Neural cell (in vitro differentiated cells): ENCODE measurements around the gene TGFBI. TPM values are rescaled to one million over a fixed set of nuclear protein-coding genes. Genes with fewer than 3 reads are reported as not detected.

Experiments
- H2AFZ ChIP-seq: fragments of 200-600, 300-800 bp; sonication (generic), shearing (Covaris generic); 2 replicates; pipeline ENCODE4 v1.6.0; 2014; ENCODE audit warnings: low read depth, mild to moderate bottlenecking, antibody characterized with exemption, low read length, moderate library complexity
- H3F3A ChIP-seq: fragments of 200-600 bp; shearing (Covaris generic); 2 replicates; pipeline ENCODE4 v1.6.1; 2016; ENCODE audit warnings: mild to moderate bottlenecking, moderate library complexity, mixed read lengths, antibody characterized with exemption, low read length; ENCODE audit not compliant: insufficient read depth, poor library complexity, severe bottlenecking
- H3K27ac ChIP-seq: fragments of 200-600, 300-800 bp; sonication (generic), shearing (Covaris generic); 2 replicates; pipeline ENCODE4 v1.5.1; 2014; ENCODE audit warnings: mild to moderate bottlenecking, low read length, moderate library complexity
- H3K27me3 ChIP-seq: fragments of 300-800, 200-600 bp; sonication (generic), shearing (Covaris generic); 2 replicates; pipeline ENCODE4 v1.6.0; 2014; ENCODE audit warnings: mild to moderate bottlenecking, low read depth, low read length, moderate library complexity; ENCODE audit not compliant: insufficient read depth
- H3K36me3 ChIP-seq: fragments of 300-800, 200-600 bp; sonication (generic), shearing (Covaris generic); 2 replicates; pipeline ENCODE4 v1.5.1; 2014; ENCODE audit warnings: mild to moderate bottlenecking, antibody characterized with exemption, low read length, moderate library complexity; ENCODE audit not compliant: insufficient read depth
- H3K4me2 ChIP-seq: fragments of 300-800, 200-600 bp; sonication (generic), shearing (Covaris generic); 2 replicates; pipeline ENCODE4 v1.6.0; 2014; ENCODE audit warnings: mild to moderate bottlenecking, low read length
- H3K4me3 ChIP-seq: fragments of 300-800, 200-600 bp; sonication (generic), shearing (Covaris generic); 2 replicates; pipeline ENCODE4 v1.5.1; 2014; ENCODE audit warnings: mild to moderate bottlenecking, low read length, moderate library complexity
- H3K79me2 ChIP-seq: fragments of 200-600 bp; shearing (Covaris generic); replicated peaks from 2 replicates; pipeline ENCODE4 v1.6.0; 2014; ENCODE audit warnings: mild to moderate bottlenecking, low read length, moderate library complexity; ENCODE audit not compliant: insufficient read depth
- H3K9ac ChIP-seq: fragments of 300-800, 200-600 bp; sonication (generic), shearing (Covaris generic); 2 replicates; pipeline ENCODE4 v1.6.1; 2016; ENCODE audit warnings: mild to moderate bottlenecking, low read length, mixed read lengths
- H3K9me2 ChIP-seq: fragments of 200-600 bp; shearing (Covaris generic); 2 replicates; pipeline ENCODE4 v1.6.1; 2016; ENCODE audit warnings: mild to moderate bottlenecking, low read length, mixed read lengths; ENCODE audit not compliant: insufficient read depth
- H3K9me3 ChIP-seq: fragments of 200-600, 300-800 bp; sonication (generic), shearing (Covaris generic); 2 replicates; pipeline ENCODE4 v1.6.1; 2016; ENCODE audit warnings: mild to moderate bottlenecking, mixed run types, low read length, moderate library complexity, mixed read lengths
- H4K20me1 ChIP-seq: fragments of 200-600 bp; shearing (Covaris generic); 2 replicates; pipeline ENCODE4 v1.6.1; 2016; ENCODE audit warnings: mild to moderate bottlenecking, mixed run types; ENCODE audit not compliant: insufficient read depth
- EP300 ChIP-seq: fragments of 450-650 bp; conservative IDR thresholded peaks from 2 replicates; pipeline ENCODE4 v1.6.1; 2014; ENCODE audit warnings: antibody characterized with exemption, mild to moderate bottlenecking, moderate library complexity; ENCODE audit not compliant: poor library complexity, severe bottlenecking
- EZH2 ChIP-seq: fragments of 200-600, 300-800 bp; shearing (Covaris generic), sonication (generic); IDR thresholded peaks from 2 replicates; pipeline ENCODE4 v1.6.1; 2014; ENCODE audit warnings: antibody characterized with exemption, low read length, borderline replicate concordance, mild to moderate bottlenecking; ENCODE audit not compliant: insufficient read depth, poor library complexity, severe bottlenecking
- MXI1 ChIP-seq: fragments of 450-650 bp; conservative IDR thresholded peaks from 2 replicates; pipeline ENCODE4 v1.6.1; 2014; ENCODE audit warnings: antibody characterized with exemption, mild to moderate bottlenecking; ENCODE audit not compliant: poor library complexity, severe bottlenecking
- POLR2AphosphoS5 ChIP-seq: IDR thresholded peaks from 2 replicates; pipeline ENCODE4 v1.6.1; 2012
- RAD21 ChIP-seq: fragments of 450-650 bp; conservative IDR thresholded peaks from 2 replicates; pipeline ENCODE4 v1.6.1; 2014; ENCODE audit warnings: antibody characterized with exemption, mild to moderate bottlenecking, moderate library complexity
- SMC3 ChIP-seq: fragments of 450-650 bp; conservative IDR thresholded peaks from 2 replicates; pipeline ENCODE4 v1.6.1; 2014; ENCODE audit warnings: antibody characterized with exemption, mild to moderate bottlenecking, moderate library complexity; ENCODE audit not compliant: poor library complexity
- TAF1 ChIP-seq: IDR thresholded peaks from 2 replicates; pipeline ENCODE4 v1.6.1; 2012; ENCODE audit warnings: low read depth
- polyA plus RNA-seq: library from polyadenylated mRNA; depleted of rRNA; stranded (reverse); fragments of >200 nt; gene quantifications from 2 replicates; pipeline ENCODE4 v1.2.3, GENCODE V29; 2014
- TF ChIP-seq, protein P1 (sequence below): IDR thresholded peaks from 2 replicates; pipeline ENCODE4 v1.6.1; 2012; ENCODE audit warnings: borderline replicate concordance
- TF ChIP-seq, protein P2 (sequence below): fragments of 450-650 bp; IDR thresholded peaks from 2 replicates; pipeline ENCODE4 v1.5.1; 2014; ENCODE audit warnings: antibody characterized with exemption, mild to moderate bottlenecking, moderate library complexity; ENCODE audit not compliant: poor library complexity, severe bottlenecking

Gene TGFBI
- polyA plus RNA-seq, 1 donor from 2014 or later, result 0.71 TPM

GRCh38 chr5:136090319-136090718, 61.5 kb downstream of the TGFBI start:
- no peak overlapping the region for H3K4me2 ChIP-seq
- no peaks in the 10 kb centered on the region for H3K27me3 ChIP-seq
- no peaks in the 10 kb centered on the region for H3F3A ChIP-seq
- no peaks in the 10 kb centered on the region for H3K9me2 ChIP-seq
- H2AFZ ChIP-seq, result no peak overlapping the region
- no peak overlapping the region for H3K27ac ChIP-seq
- no peaks in the 10 kb centered on the region for H3K9me3 ChIP-seq
- TF ChIP-seq RAD21 (no peak), MXI1 (no peak), POLR2AphosphoS5 (no peak), TAF1 (no peak), SMC3 (no peak), EP300 (no peak), EZH2 (no peak)
- TF ChIP-seq, protein P1, sequence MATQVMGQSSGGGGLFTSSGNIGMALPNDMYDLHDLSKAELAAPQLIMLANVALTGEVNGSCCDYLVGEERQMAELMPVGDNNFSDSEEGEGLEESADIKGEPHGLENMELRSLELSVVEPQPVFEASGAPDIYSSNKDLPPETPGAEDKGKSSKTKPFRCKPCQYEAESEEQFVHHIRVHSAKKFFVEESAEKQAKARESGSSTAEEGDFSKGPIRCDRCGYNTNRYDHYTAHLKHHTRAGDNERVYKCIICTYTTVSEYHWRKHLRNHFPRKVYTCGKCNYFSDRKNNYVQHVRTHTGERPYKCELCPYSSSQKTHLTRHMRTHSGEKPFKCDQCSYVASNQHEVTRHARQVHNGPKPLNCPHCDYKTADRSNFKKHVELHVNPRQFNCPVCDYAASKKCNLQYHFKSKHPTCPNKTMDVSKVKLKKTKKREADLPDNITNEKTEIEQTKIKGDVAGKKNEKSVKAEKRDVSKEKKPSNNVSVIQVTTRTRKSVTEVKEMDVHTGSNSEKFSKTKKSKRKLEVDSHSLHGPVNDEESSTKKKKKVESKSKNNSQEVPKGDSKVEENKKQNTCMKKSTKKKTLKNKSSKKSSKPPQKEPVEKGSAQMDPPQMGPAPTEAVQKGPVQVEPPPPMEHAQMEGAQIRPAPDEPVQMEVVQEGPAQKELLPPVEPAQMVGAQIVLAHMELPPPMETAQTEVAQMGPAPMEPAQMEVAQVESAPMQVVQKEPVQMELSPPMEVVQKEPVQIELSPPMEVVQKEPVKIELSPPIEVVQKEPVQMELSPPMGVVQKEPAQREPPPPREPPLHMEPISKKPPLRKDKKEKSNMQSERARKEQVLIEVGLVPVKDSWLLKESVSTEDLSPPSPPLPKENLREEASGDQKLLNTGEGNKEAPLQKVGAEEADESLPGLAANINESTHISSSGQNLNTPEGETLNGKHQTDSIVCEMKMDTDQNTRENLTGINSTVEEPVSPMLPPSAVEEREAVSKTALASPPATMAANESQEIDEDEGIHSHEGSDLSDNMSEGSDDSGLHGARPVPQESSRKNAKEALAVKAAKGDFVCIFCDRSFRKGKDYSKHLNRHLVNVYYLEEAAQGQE, result no peak
- TF ChIP-seq, protein P2, sequence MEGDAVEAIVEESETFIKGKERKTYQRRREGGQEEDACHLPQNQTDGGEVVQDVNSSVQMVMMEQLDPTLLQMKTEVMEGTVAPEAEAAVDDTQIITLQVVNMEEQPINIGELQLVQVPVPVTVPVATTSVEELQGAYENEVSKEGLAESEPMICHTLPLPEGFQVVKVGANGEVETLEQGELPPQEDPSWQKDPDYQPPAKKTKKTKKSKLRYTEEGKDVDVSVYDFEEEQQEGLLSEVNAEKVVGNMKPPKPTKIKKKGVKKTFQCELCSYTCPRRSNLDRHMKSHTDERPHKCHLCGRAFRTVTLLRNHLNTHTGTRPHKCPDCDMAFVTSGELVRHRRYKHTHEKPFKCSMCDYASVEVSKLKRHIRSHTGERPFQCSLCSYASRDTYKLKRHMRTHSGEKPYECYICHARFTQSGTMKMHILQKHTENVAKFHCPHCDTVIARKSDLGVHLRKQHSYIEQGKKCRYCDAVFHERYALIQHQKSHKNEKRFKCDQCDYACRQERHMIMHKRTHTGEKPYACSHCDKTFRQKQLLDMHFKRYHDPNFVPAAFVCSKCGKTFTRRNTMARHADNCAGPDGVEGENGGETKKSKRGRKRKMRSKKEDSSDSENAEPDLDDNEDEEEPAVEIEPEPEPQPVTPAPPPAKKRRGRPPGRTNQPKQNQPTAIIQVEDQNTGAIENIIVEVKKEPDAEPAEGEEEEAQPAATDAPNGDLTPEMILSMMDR, result no peak
- H4K20me1 ChIP-seq, result no peaks in the 10 kb centered on the region
- H3K79me2 ChIP-seq, result no peaks in the 10 kb centered on the region
- H3K4me3 ChIP-seq, result no peak overlapping the region
- no peak overlapping the region for H3K9ac ChIP-seq
- H3K36me3 ChIP-seq, result no peaks in the 10 kb centered on the region

DNA sequence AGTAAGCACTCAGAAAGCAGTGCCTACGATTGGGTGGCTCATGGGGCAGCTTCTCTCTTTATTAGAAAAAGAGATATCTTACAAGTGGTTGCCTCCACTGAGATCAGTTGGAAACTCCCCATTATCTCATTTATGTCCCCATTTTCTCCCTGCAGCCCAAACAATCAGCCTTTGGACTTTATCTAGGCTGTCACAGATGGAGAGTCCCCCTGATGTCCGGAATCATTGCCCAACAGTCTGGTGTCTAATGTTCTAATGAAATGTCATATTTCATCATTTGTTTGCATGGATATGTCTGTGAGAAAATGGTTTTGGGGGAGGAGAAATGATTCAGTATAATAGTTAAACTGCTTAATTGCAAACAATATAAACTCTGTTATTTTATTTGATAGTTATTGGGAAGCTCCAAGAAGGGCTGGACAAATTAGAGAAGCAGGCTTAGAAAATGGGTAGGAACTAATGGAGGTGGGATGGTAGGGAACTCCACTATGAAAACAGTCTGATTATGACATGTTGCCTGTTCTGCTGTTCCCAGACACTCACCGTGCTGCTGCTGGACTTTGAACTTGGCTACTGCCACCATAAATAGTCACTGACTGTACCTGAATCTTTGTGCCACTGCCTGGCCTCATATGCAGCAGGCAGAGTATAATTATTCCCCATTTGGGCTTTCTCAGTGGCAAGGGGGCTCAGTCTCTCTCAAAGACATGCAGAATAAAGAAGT, 65.6 kb downstream of the TGFBI start:
- Histone ChIP-seq H3K36me3 (no peaks in the 10 kb centered on the region), H2AFZ (no peak overlapping the region), H3F3A (no peaks in the 10 kb centered on the region), H3K4me3 (no peak overlapping the region), H4K20me1 (no peaks in the 10 kb centered on the region), H3K4me2 (no peak overlapping the region), H3K9ac (no peak overlapping the region), H3K9me3 (no peaks in the 10 kb centered on the region), H3K27ac (no peak overlapping the region), H3K9me2 (no peaks in the 10 kb centered on the region), H3K79me2 (no peaks in the 10 kb centered on the region), H3K27me3 (no peaks in the 10 kb centered on the region)
- no peak for TF ChIP-seq POLR2AphosphoS5
- TF ChIP-seq RAD21, result no peak
- TF ChIP-seq SMC3, result no peak
- no peak for TF ChIP-seq TAF1
- TF ChIP-seq MXI1, result no peak
- no peak for TF ChIP-seq EP300
- TF ChIP-seq, protein P1, result no peak
- no peak for TF ChIP-seq EZH2
- TF ChIP-seq, protein P2, result no peak
